SU-DHL-6 (cell line): ENCODE results near the gene PPIA.

Experiments
- H2AFZ ChIP-seq: fragments of 200-600 bp; sonication (generic); 2 replicates; pipeline ENCODE4 v1.6.1; 2014; ENCODE audit warnings: low read depth, mild to moderate bottlenecking, moderate library complexity, mixed read lengths, antibody characterized with exemption, low read length; ENCODE audit not compliant: severe bottlenecking
- H3F3A ChIP-seq: fragments of 200-600 bp; shearing (Covaris generic); 2 replicates; pipeline ENCODE4 v1.6.0; 2016; ENCODE audit warnings: antibody characterized with exemption, mild to moderate bottlenecking; ENCODE audit not compliant: insufficient read depth
- H3K27ac ChIP-seq: fragments of 200-600 bp; sonication (generic); 2 replicates; pipeline ENCODE4 v1.5.1; 2016; ENCODE audit warnings: low read depth, mild to moderate bottlenecking, low read length, moderate library complexity, mixed read lengths
- H3K27me3 ChIP-seq: fragments of 200-600 bp; sonication (generic), shearing (Covaris generic); 2 replicates; pipeline ENCODE4 v1.6.0; 2014; ENCODE audit warnings: mild to moderate bottlenecking, low read length
- H3K36me3 ChIP-seq: fragments of 200-600 bp; sonication (generic); 2 replicates; pipeline ENCODE4 v1.6.1; 2014; ENCODE audit warnings: mild to moderate bottlenecking, low read length, mixed read lengths
- H3K4me2 ChIP-seq: fragments of 300-600, 200-600 bp; shearing (Covaris generic), sonication (generic); 2 replicates; pipeline ENCODE4 v1.6.0; 2014; ENCODE audit warnings: low read length, low read depth, mild to moderate bottlenecking; ENCODE audit not compliant: poor library complexity, severe bottlenecking
- H3K4me3 ChIP-seq: fragments of 200-600 bp; sonication (generic); 2 replicates; pipeline ENCODE4 v1.5.1; 2014; ENCODE audit warnings: antibody characterized with exemption, low read length, mild to moderate bottlenecking, mixed read lengths; ENCODE audit not compliant: insufficient read depth, poor library complexity, severe bottlenecking
- H3K79me2 ChIP-seq: fragments of 200-600 bp; sonication (generic); 2 replicates; pipeline ENCODE4 v1.6.1; 2014; ENCODE audit warnings: mild to moderate bottlenecking, low read length, moderate library complexity; ENCODE audit not compliant: insufficient read depth
- H3K9ac ChIP-seq: fragments of 200-600 bp; sonication (generic); 2 replicates; pipeline ENCODE4 v1.7.0; 2014; ENCODE audit warnings: mild to moderate bottlenecking, low read length
- H3K9me2 ChIP-seq: fragments of 200-600 bp; sonication (generic); replicated peaks from 2 replicates; pipeline ENCODE4 v1.6.1; 2014; ENCODE audit warnings: low read length; ENCODE audit not compliant: insufficient read depth
- H3K9me3 ChIP-seq: fragments of 200-600 bp; sonication (generic); 2 replicates; pipeline ENCODE4 v1.6.1; 2014; ENCODE audit warnings: low read length, mixed read lengths; ENCODE audit not compliant: insufficient read depth
- H4K20me1 ChIP-seq: fragments of 200-600 bp; sonication (generic); 2 replicates; pipeline ENCODE4 v1.6.1; 2014; ENCODE audit warnings: low read depth, mild to moderate bottlenecking, antibody characterized with exemption, low read length, moderate library complexity, mixed read lengths
- EZH2phosphoT487 ChIP-seq: fragments of 200-600 bp; sonication (generic), shearing (Covaris generic); conservative IDR thresholded peaks from 2 replicates; pipeline ENCODE4 v1.6.1; 2018; ENCODE audit warnings: mild to moderate bottlenecking, antibody characterized with exemption, low read length, moderate library complexity, mixed read lengths
- TF ChIP-seq, protein P1 (sequence below): fragments of 200-600 bp; sonication (generic); IDR thresholded peaks from one replicate; pipeline ENCODE4 v1.5.1; 2017; ENCODE audit warnings: antibody characterized with exemption, mild to moderate bottlenecking, low read length, moderate library complexity; ENCODE audit not compliant: insufficient read depth, poor library complexity, severe bottlenecking

The PPIA gene

GRCh38 chr7:44760034-44760580 is 36.4 kb upstream of the PPIA start:
- Histone ChIP-seq H3K9me3 (no peaks in the 10 kb centered on the region), H3F3A (no peaks in the 10 kb centered on the region), H4K20me1 (no peaks in the 10 kb centered on the region), H3K9ac (no peak overlapping the region), H3K4me3 (no peak overlapping the region), H3K27me3 (no peaks in the 10 kb centered on the region), H3K9me2 (no peaks in the 10 kb centered on the region), H2AFZ (no peak overlapping the region), H3K79me2 (no peaks in the 10 kb centered on the region), H3K27ac (no peak overlapping the region), H3K36me3 (no peaks in the 10 kb centered on the region), H3K4me2 (no peak overlapping the region)
- no peak for TF ChIP-seq EZH2phosphoT487
- TF ChIP-seq, protein P1, sequence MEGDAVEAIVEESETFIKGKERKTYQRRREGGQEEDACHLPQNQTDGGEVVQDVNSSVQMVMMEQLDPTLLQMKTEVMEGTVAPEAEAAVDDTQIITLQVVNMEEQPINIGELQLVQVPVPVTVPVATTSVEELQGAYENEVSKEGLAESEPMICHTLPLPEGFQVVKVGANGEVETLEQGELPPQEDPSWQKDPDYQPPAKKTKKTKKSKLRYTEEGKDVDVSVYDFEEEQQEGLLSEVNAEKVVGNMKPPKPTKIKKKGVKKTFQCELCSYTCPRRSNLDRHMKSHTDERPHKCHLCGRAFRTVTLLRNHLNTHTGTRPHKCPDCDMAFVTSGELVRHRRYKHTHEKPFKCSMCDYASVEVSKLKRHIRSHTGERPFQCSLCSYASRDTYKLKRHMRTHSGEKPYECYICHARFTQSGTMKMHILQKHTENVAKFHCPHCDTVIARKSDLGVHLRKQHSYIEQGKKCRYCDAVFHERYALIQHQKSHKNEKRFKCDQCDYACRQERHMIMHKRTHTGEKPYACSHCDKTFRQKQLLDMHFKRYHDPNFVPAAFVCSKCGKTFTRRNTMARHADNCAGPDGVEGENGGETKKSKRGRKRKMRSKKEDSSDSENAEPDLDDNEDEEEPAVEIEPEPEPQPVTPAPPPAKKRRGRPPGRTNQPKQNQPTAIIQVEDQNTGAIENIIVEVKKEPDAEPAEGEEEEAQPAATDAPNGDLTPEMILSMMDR: no peak

DNA sequence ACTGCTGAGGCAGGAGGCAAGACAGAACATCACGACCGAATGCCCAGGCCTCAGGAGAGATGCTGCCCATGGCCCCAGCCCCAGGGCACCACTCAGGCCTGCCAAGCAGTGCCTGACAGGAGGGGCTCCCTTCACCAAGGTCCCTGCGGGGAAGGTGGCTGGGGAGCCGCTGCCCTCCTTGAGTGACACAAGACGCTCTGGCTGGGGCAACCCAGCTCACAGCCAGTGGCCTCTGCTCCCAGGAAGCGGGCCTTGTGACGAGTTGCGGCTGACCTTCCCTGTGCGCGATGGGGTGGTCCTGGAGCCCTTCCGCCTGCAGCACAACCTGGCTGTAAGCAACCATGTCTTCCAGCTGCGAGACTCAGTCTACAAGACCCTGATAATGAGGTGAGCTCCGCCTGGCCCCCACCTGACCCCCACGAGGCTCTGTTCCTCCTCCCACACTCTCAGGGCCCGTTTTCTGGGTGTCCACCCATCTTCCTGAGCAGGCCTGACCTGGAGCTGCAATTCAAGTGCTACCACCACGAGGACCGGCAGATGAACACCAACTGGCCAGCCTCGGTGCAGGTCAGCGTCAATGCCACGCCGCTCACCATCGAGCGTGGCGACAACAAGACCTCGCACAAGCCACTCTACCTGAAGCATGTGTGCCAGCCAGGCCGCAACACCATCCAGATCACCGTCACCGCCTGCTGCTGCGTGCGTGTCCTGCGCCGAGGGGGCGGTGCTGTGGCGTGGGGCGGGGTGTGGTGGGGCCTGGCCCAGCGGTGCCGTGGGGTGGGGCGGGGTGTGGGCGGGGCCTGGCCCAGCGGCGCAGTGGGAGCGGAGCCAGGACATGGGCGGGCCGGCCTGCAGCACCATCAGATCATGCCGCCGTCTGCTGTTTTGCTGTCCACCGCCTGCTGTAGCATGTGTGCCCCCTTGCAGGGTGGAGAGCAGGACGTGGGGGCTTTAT is 35.0 kb upstream of the PPIA start:
- H3K9ac ChIP-seq: no peak overlapping the region

GRCh38 chr7:44762300-44762699 is 34.2 kb upstream of the PPIA start:
- no peaks in the 10 kb centered on the region for H3F3A ChIP-seq
- no peaks in the 10 kb centered on the region for H3K36me3 ChIP-seq
- H3K27me3 ChIP-seq: no peaks in the 10 kb centered on the region
- H3K4me2 ChIP-seq: no peak overlapping the region
- H3K4me3 ChIP-seq: no peak overlapping the region
- no peaks in the 10 kb centered on the region for H3K79me2 ChIP-seq
- no peaks in the 10 kb centered on the region for H3K9me3 ChIP-seq
- H3K27ac ChIP-seq: no peak overlapping the region
- no peaks in the 10 kb centered on the region for H3K9me2 ChIP-seq
- TF ChIP-seq, protein P1: no peak
- TF ChIP-seq EZH2phosphoT487: no peak
- H2AFZ ChIP-seq: no peak overlapping the region
- H4K20me1 ChIP-seq: no peaks in the 10 kb centered on the region
- H3K9ac ChIP-seq: no peak overlapping the region

More for the DNA sequence above, 35.0 kb upstream of the PPIA start:
- TF ChIP-seq EZH2phosphoT487: no peak
- TF ChIP-seq, protein P1: no peak
- Histone ChIP-seq H2AFZ (no peak overlapping the region), H3K4me2 (no peak overlapping the region), H3K4me3 (no peak overlapping the region), H3K27me3 (no peaks in the 10 kb centered on the region), H3K9me3 (no peaks in the 10 kb centered on the region), H4K20me1 (no peaks in the 10 kb centered on the region), H3K36me3 (no peaks in the 10 kb centered on the region), H3F3A (no peaks in the 10 kb centered on the region), H3K79me2 (no peaks in the 10 kb centered on the region), H3K27ac (no peak overlapping the region), H3K9me2 (no peaks in the 10 kb centered on the region)
